GM10847 (cell line): ENCODE measurements around the gene PHKA2.

Source experiments
- POLR2A ChIP-seq: IDR thresholded peaks from 2 replicates; pipeline ENCODE4 v1.6.1; 2011; ENCODE audit not compliant: insufficient read length; ENCODE audit errors: extremely low read depth

The PHKA2 gene, protein sequence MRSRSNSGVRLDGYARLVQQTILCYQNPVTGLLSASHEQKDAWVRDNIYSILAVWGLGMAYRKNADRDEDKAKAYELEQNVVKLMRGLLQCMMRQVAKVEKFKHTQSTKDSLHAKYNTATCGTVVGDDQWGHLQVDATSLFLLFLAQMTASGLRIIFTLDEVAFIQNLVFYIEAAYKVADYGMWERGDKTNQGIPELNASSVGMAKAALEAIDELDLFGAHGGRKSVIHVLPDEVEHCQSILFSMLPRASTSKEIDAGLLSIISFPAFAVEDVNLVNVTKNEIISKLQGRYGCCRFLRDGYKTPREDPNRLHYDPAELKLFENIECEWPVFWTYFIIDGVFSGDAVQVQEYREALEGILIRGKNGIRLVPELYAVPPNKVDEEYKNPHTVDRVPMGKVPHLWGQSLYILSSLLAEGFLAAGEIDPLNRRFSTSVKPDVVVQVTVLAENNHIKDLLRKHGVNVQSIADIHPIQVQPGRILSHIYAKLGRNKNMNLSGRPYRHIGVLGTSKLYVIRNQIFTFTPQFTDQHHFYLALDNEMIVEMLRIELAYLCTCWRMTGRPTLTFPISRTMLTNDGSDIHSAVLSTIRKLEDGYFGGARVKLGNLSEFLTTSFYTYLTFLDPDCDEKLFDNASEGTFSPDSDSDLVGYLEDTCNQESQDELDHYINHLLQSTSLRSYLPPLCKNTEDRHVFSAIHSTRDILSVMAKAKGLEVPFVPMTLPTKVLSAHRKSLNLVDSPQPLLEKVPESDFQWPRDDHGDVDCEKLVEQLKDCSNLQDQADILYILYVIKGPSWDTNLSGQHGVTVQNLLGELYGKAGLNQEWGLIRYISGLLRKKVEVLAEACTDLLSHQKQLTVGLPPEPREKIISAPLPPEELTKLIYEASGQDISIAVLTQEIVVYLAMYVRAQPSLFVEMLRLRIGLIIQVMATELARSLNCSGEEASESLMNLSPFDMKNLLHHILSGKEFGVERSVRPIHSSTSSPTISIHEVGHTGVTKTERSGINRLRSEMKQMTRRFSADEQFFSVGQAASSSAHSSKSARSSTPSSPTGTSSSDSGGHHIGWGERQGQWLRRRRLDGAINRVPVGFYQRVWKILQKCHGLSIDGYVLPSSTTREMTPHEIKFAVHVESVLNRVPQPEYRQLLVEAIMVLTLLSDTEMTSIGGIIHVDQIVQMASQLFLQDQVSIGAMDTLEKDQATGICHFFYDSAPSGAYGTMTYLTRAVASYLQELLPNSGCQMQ

GRCh38 chrX:18983666-18984380, at the start of gene PHKA2:
Gene PHKA2 (minus strand): TSS chrX:18984114. CDS start chrX:18983932, 182 bp downstream.
- peak; percentile 17 for TF ChIP-seq POLR2A

DNA sequence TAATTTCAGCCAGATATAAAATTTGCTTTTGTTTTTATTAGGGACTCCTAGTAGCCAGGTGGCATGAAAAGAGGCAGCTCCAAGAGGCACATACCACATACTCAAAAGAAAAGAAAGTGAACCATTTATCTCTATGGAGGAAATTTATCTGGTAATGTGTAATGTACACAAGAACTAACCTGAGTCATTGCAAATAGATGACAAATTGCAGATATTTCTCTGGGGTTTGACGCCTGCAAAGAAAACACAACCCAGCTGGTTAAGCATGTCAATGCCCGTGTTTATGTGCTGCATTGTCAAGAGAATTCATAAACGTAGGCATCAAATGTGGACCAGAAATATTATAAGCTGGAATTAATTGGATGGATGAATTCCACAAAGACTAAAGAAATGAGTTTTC, 46.9 kb upstream of the PHKA2 start:
- no peak for TF ChIP-seq POLR2A

- no peak for TF ChIP-seq POLR2A
Measured at GRCh38 chrX:19028560-19028959, 44.6 kb upstream of the PHKA2 start.

DNA sequence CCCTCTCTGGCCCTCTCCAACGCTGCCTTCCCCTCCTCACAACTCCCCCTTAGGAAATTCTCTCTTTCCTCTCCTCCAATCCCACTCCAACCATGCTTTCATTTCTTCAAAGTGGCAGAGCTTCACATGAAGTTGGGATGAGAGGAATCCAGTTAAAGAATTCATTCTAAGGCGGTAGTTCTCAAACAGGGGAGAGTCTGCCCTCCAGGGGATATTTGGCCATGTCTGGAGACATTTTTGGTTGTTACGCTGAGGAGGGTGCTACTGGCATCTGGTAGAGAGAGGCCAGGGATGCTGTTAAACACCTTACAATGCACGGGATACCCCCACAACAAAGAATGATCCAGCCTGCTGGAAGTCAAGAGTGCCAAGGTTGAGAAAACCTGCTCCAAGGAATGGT, 40.5 kb upstream of the PHKA2 start:
- no peak for TF ChIP-seq POLR2A

GRCh38 chrX:19019996-19020395, 36.1 kb upstream of the PHKA2 start:
- TF ChIP-seq POLR2A = no peak

DNA sequence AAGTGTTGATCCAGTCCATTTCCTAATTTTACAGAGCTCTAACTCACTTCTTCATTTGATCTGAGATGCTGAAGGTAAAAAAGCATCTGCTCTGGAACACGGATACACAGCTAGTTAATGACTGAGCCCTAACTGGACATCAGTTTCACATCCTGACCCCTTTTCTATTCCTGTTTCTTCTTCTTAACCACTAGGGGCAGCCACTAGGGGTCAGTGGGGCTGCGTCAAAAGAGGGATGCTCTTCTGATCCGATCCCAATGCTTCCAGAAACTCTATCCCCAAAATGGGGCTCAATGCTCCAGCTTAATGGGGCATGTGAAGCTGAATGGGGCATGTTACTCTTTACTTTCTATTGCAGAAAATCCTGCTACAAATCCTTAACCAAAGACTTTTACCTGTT, 33.4 kb upstream of the PHKA2 start:
- TF ChIP-seq POLR2A = no peak

DNA sequence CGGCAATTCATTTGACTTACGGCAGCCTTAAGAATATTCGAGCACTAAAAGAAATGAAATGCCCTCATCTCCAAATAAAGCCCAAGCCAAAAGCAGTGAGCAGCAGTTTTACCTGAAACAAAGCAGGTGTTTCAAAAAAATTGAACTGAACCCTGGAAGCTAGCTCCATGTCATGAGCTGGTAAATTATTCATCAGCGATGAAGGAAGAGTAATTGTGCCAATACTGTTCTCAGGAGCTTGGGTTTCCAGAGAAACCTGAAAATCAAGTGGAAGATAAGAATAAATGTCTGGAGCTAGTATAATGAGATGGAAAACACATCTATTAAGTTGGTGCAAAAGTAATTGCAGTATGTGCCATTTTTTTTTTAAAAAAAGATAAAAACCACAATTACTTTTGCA, 24.0 kb upstream of the PHKA2 start:
- no peak for TF ChIP-seq POLR2A

DNA sequence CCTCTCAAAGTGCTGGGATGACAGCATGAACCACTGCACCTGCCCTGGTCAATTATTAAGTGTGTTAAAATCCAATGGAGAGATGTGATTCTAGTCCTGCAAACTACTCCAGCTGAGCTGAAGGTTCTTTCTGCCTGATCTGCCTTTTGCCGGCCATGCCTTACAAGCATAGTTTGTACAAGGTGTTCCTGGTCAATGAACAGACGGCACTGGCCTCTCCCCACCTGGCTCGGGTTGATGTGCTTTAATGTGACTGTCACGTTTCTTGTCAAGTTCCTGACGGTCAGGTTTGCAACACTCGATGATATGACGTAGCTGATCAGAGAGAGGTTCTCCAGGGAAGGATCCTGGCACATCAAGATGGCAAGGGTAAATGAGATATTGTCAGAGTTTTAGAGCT, 23.1 kb upstream of the PHKA2 start:
- TF ChIP-seq POLR2A = no peak

DNA sequence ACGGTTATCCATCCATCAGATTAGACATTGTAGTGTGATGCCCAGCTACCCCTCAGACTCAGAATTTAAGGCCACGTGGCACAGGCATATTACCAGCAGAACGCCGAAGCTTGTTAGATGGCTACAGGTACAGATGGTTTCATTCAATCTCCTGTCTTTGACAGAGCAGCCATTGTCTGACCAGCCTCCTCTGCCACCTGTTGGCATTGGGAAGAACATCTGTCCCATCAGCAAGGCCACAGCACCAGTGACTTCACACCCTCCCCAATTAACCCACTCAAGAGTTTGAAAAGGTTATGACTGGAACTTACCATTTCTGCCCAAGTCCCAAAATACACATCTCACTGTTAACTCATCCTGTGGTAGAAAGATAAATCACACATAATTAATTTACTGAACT, 22.0 kb upstream of the PHKA2 start:
- no peak for TF ChIP-seq POLR2A

GRCh38 chrX:19003756-19004155, 19.8 kb upstream of the PHKA2 start:
- TF ChIP-seq POLR2A = no peak

DNA sequence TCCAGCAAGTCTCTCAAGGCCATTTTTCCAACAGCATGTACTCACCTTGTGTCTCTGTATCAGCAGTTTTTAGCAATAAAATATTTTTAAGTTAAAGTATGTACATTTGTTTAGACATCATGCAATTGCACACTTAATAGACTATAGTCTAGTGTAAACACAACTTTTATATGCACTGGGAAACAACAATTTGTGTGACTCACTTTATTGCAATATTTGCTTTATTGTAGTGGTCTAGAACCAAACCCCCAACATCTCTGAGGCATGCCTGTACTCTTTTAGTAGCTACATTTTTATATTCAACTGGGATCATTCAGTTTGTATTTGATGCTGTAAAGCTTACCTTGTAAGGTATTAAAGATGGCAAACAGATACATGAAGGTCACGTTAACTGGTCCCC, 14.7 kb upstream of the PHKA2 start:
- no peak for TF ChIP-seq POLR2A

DNA sequence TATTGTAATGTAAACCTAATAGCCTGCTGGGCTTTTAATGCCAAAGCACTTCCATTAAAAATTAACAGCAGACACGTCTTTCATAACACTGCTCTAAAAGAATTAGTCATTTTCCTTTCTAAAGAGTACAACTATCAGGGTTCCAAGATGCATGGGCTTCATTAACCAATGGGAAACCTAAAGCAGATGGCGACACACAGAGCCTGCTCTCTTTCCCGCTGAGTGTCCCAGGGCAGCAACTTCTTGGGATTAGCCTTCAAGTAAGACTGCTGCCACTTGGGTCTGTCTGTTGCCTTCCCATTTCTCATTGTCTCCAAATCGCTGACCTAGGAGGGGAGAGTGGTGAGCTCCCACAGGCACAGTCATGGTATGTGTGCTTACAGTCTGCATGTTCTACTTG, 14.0 kb upstream of the PHKA2 start:
- no peak for TF ChIP-seq POLR2A

DNA sequence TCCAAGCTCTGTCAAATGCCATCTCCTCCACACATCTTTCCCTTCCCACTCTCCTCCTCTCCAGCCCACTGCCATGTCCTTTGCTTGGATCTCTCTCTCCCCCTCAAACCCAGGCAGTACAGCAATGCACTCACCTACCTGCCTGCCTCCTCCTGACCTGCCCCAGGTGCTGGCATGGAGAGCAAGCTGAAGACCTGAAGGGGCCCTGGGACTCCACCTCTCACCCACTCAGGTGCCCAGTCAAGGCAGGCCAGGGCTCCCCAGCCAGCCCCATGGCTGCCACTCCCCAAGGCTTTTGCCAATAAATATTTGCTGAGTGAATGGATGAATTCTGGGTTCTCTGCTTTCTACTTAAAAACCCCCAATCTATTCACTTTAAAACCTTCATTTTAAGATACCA, 12.6 kb upstream of the PHKA2 start:
- no peak for TF ChIP-seq POLR2A

- TF ChIP-seq POLR2A = no peak
Measured at GRCh38 chrX:18995221-18995620, 11.3 kb upstream of the PHKA2 start.

DNA sequence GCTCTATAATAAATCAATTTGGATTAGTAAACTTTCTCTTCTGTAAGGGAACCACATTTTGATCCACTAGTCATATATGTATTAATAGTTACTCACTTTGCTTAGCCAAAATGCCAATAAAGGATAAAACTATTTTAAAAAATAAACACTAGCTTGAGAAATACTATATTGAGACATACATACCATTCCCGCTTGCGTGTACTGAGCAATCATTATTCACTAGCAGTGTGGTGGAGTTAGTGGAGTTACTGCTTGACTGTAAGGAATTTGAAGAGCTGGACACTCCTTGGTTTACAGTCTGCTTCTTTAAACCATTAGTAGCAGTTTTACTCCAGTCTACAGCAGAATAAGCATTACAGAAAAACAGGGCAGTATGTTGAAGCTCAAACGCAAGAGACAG, 10.8 kb upstream of the PHKA2 start:
- TF ChIP-seq POLR2A = no peak
